ENCODE data around the gene GJB3.

- TF ChIP-seq MXD4 (CRISPR knock-in tag; IDR thresholded peaks at IDR 0.05) (no peak), GABPA (IDR thresholded peaks at IDR 0.05; ENCODE audit: low read depth, low read length) (no peak), GABPA (CRISPR knock-in tag; IDR thresholded peaks at IDR 0.05; ENCODE audit: low read depth) (no peak), TCF7 (IDR thresholded peaks at IDR 0.05; ENCODE audit: low read depth) (no peak), ZNF879 (CRISPR knock-in tag; IDR thresholded peaks at IDR 0.05) (no peak), EZH2 (conservative IDR thresholded peaks at IDR 0.05; ENCODE audit: low read depth, low read length) (no peak), ZBTB21 (CRISPR knock-in tag; IDR thresholded peaks at IDR 0.05) (no peak), ZNF513 (CRISPR knock-in tag; conservative IDR thresholded peaks at IDR 0.05) (no peak), HMG20B (CRISPR knock-in tag; conservative IDR thresholded peaks at IDR 0.05) (no peak), GLI4 (CRISPR knock-in tag; IDR thresholded peaks at IDR 0.05; ENCODE audit: borderline replicate concordance) (no peak), CCAR2 (optimal IDR thresholded peaks at IDR 0.05; ENCODE audit: low read depth, low read length) (no peak)
- TF ChIP-seq, protein P1, sequence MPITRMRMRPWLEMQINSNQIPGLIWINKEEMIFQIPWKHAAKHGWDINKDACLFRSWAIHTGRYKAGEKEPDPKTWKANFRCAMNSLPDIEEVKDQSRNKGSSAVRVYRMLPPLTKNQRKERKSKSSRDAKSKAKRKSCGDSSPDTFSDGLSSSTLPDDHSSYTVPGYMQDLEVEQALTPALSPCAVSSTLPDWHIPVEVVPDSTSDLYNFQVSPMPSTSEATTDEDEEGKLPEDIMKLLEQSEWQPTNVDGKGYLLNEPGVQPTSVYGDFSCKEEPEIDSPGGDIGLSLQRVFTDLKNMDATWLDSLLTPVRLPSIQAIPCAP (CRISPR knock-in tag; IDR thresholded peaks at IDR 0.05; ENCODE audit: low read depth) = no peak
- TF ChIP-seq, protein P2, sequence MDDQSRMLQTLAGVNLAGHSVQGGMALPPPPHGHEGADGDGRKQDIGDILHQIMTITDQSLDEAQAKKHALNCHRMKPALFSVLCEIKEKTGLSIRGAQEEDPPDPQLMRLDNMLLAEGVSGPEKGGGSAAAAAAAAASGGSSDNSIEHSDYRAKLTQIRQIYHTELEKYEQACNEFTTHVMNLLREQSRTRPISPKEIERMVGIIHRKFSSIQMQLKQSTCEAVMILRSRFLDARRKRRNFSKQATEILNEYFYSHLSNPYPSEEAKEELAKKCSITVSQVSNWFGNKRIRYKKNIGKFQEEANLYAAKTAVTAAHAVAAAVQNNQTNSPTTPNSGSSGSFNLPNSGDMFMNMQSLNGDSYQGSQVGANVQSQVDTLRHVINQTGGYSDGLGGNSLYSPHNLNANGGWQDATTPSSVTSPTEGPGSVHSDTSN (CRISPR knock-in tag; IDR thresholded peaks at IDR 0.05; ENCODE audit: borderline replicate concordance) = no peak
- TF ChIP-seq, protein P3, sequence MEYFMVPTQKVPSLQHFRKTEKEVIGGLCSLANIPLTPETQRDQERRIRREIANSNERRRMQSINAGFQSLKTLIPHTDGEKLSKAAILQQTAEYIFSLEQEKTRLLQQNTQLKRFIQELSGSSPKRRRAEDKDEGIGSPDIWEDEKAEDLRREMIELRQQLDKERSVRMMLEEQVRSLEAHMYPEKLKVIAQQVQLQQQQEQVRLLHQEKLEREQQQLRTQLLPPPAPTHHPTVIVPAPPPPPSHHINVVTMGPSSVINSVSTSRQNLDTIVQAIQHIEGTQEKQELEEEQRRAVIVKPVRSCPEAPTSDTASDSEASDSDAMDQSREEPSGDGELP (IDR thresholded peaks at IDR 0.05; ENCODE audit: borderline replicate concordance, low read depth) = no peak
These were observed 25.9 kb upstream of the GJB3 start, which contains the start of gene GJB5 for GRCh38 chr1:34754964-34755637.
